Esophagus muscularis mucosa (tissue), 4 donors: ENCODE measurements around the gene MLLT11. TPM values are rescaled to one million over a fixed set of nuclear protein-coding genes. Genes with fewer than 3 reads are reported as not detected.

Source experiments
- DNase-seq: peaks from one replicate; pipeline ENCODE4 v3.0.0-alpha.2; 2017; ENCODE audit errors: extremely low spot score
- H3K27ac ChIP-seq, 4 donors: fragments of 200-600 bp; sonication (generic); replicated peaks in 1 of 4; 1 replicate in 3 of 4; 2 replicates in 1 of 4; pipeline ENCODE4 v1.5.1; 2016 to 2019; ENCODE audit warnings: mild to moderate bottlenecking in 1 of 4
- H3K27me3 ChIP-seq, 4 donors: fragments of 200-600 bp; sonication (generic); one replicate each; pipeline versions ENCODE4 v1.5.1 to v1.6.0; 2016 to 2019
- H3K36me3 ChIP-seq, 4 donors: fragments of 200-600 bp; sonication (generic); one replicate each; pipeline ENCODE4 v1.5.1; 2016 to 2019
- H3K4me1 ChIP-seq, 4 donors: fragments of 200-600 bp; sonication (generic); one replicate each; pipeline ENCODE4 v1.5.1; 2016 to 2019
- H3K4me3 ChIP-seq, 4 donors: fragments of 200-600 bp; sonication (generic); 1 replicate in 2 of 4; 2 replicates in 2 of 4; pipeline ENCODE4 v1.5.1; 2016 to 2019; ENCODE audit warnings: mild to moderate bottlenecking in 4 of 4, moderate library complexity in 1 of 4
- H3K9me3 ChIP-seq, 4 donors: fragments of 200-600 bp; sonication (generic); 1 replicate in 3 of 4; 2 replicates in 1 of 4; pipeline ENCODE4 v1.5.1; 2016 to 2019
- EP300 ChIP-seq: sonication (generic); formaldehyde crosslinking; IDR thresholded peaks from one replicate; pipeline ENCODE4 v1.6.1; 2017; ENCODE audit warnings: antibody characterized with exemption
- POLR2A ChIP-seq: fragments of 450-650 bp; IDR thresholded peaks from one replicate; pipeline ENCODE4 v1.6.1; 2017; ENCODE audit warnings: antibody characterized with exemption, moderate library complexity, mild to moderate bottlenecking, low read depth
- POLR2AphosphoS5 ChIP-seq, 2 donors: sonication (generic); formaldehyde crosslinking; IDR thresholded peaks; one replicate each; pipeline ENCODE4 v1.6.1; 2017; ENCODE audit warnings: antibody characterized with exemption in 2 of 2
- WGBS: methylation state at CpG from one replicate; pipeline ENCODE4 v1.1.5; 2018; 5-methylcytosine and 5-hydroxymethylcytosine counted together
- intact Hi-C: fragments of 100-400 bp; cut with DNase I; formaldehyde crosslinking; loops from one replicate; pipeline ENCODE4 v1.15.1; 2023
- total RNA-seq, 4 donors: library from RNA; depleted of rRNA; stranded (reverse); fragments of >200 nt; gene quantifications; one replicate each; pipeline versions ENCODE4 v1.1.0 to v1.2.1, GENCODE V29; 2016
- TF ChIP-seq, protein P1 (sequence below), 3 experiments: fragments of 200-600 bp in 2 of 3; fragments of 450-650 bp in 1 of 3; sonication (generic) in 2 of 3; IDR thresholded peaks; one replicate each; pipeline ENCODE4 v1.5.1; 2017 to 2019; ENCODE audit warnings: antibody characterized with exemption in 3 of 3, mild to moderate bottlenecking in 2 of 3, moderate library complexity in 1 of 3

The MLLT11 gene
- total RNA-seq, 4 donors from 2014 or later: 0.78 to 1.7 (median 1.2) TPM

DNA sequence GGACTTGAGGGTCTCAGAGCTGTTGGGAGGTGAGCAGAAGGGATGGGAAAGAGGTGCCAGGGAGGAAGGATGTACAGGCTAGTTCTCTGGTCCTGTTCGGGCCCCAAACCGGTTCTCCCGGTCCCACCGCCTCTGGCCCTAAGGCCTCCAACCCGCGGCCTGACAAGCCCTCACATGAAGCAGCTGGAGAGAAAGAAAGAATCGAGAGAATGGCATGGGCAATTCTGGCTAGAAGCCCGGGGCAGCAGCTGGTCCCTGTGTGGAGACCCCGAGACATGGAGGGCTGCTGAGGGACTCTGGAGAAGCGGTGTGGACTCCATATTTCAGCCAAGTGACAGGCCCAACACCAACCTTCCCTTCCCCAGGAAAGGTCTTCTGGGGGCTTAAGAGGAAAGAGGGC is 1.5 kb upstream of the MLLT11 start:
- TF ChIP-seq, protein P1, sequence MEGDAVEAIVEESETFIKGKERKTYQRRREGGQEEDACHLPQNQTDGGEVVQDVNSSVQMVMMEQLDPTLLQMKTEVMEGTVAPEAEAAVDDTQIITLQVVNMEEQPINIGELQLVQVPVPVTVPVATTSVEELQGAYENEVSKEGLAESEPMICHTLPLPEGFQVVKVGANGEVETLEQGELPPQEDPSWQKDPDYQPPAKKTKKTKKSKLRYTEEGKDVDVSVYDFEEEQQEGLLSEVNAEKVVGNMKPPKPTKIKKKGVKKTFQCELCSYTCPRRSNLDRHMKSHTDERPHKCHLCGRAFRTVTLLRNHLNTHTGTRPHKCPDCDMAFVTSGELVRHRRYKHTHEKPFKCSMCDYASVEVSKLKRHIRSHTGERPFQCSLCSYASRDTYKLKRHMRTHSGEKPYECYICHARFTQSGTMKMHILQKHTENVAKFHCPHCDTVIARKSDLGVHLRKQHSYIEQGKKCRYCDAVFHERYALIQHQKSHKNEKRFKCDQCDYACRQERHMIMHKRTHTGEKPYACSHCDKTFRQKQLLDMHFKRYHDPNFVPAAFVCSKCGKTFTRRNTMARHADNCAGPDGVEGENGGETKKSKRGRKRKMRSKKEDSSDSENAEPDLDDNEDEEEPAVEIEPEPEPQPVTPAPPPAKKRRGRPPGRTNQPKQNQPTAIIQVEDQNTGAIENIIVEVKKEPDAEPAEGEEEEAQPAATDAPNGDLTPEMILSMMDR (IDR thresholded peaks at IDR 0.05): no peak
- TF ChIP-seq EP300 (no peak), POLR2A (no peak), POLR2AphosphoS5 (IDR thresholded peaks at IDR 0.05) (no peak)
- no peaks in the 10 kb centered on the region for H3K27me3 ChIP-seq
- peak overlapping the region; percentile 77 to 97 (median 92) for H3K4me3 ChIP-seq
- WGBS: under 1% methylated on average over 10 of the region's 10 CpGs
- H3K9me3 ChIP-seq: no peaks in the 10 kb centered on the region
- peaks cover 23 to 30% (median 28%) of the 10 kb centered on the region in 4 donors for H3K36me3 ChIP-seq
- no peak for DNase-seq
- H3K4me1 ChIP-seq: peaks cover 35 to 53% (median 47%) of the 10 kb centered on the region in 4 donors
- intact Hi-C loops: loop anchor here (5.0 kb wide), 1 partner anchor 36 kb away; no protein-coding TSS in a partner anchor
- peak overlapping the region; percentile 88 to 96 (median 94) for H3K27ac ChIP-seq

- H3K4me1 ChIP-seq: peaks cover 35 to 53% (median 47%) of the 10 kb centered on the region in 4 donors
- H3K9me3 ChIP-seq: no peaks in the 10 kb centered on the region
- peak within 1 kb of the TSS; percentile 88 to 96 (median 94) for H3K27ac ChIP-seq
- H3K27me3 ChIP-seq: no peaks in the 10 kb centered on the region
- intact Hi-C loops: loop anchor here (5.0 kb wide), 1 partner anchor 37 kb away; no protein-coding TSS in a partner anchor
- 0% methylated on average over 13 of the region's 58 CpGs for WGBS
- peak within 1 kb of the TSS; percentile 77 to 97 (median 92) for H3K4me3 ChIP-seq
- peak; percentile 95 for DNase-seq
- TF ChIP-seq EP300 (no peak), POLR2A (peak; percentile 94), POLR2AphosphoS5 (IDR thresholded peaks at IDR 0.05) (peak; percentile 95 to 98)
- TF ChIP-seq, protein P1 (IDR thresholded peaks at IDR 0.05): peak in 2 of 3 experiments; percentile 63 to 71
- H3K36me3 ChIP-seq: peaks cover 16 to 23% (median 21%) of the 10 kb centered on the region in 4 donors
These were observed 839 bp upstream of the MLLT11 start, which contains the start of gene CDC42SE1 for GRCh38 chr1:151059109-151060006. Gene CDC42SE1, minus strand, starts transcription at chr1:151059622. Its CDS starts 3,892 bp downstream, at chr1:151055730.

GRCh38 chr1:151060657-151061421 is 642 bp downstream of the MLLT11 start:
- WGBS: 49% methylated on average over 4 of the region's 4 CpGs
- Histone ChIP-seq H3K4me1 (peaks cover 28 to 42% (median 40%) of the 10 kb centered on the region in 4 donors), H3K4me3 (peak overlapping the region; percentile 77 to 97 (median 92)), H3K36me3 (peaks cover 3 to 8% (median 7%) of the 10 kb centered on the region in 4 donors), H3K27ac (peak overlapping the region; percentile 88 to 96 (median 94)), H3K27me3 (no peaks in the 10 kb centered on the region), H3K9me3 (no peaks in the 10 kb centered on the region)
- intact Hi-C loops: no loop called here
- no peak for DNase-seq
- TF ChIP-seq EP300: no peak
- TF ChIP-seq POLR2AphosphoS5 (IDR thresholded peaks at IDR 0.05): no peak
- TF ChIP-seq POLR2A: no peak
- TF ChIP-seq, protein P1 (IDR thresholded peaks at IDR 0.05): no peak

DNA sequence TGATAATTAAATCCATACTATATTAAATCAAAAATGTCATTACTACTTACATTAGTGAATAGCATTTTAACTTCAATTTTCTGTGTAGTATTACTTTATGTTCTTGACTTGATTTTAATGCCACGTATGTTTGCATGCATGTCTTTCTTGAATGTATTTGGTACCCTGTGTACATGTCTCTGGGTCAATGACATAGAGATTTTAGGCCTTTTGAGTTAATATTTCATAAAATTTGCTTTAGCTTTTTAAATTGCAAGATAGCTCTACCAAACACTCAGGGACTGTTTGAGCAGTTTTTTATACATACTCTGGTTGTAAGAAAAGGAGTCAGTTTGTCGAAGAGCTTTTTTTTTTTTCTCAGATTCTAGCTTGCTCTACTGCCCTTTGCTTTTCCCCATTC is 1.5 kb downstream of the MLLT11 start:
- DNase-seq: no peak
- H3K4me3 ChIP-seq: no peak overlapping the region
- intact Hi-C loops: no loop called here
- H3K4me1 ChIP-seq: peaks cover 21 to 34% (median 32%) of the 10 kb centered on the region in 4 donors
- TF ChIP-seq POLR2AphosphoS5 (IDR thresholded peaks at IDR 0.05) (no peak), EP300 (no peak)
- peaks cover 0 to 6% (median 0%) of the 10 kb centered on the region in 4 donors for H3K36me3 ChIP-seq
- H3K27ac ChIP-seq: no peak overlapping the region
- WGBS: 73% methylated on average over 2 of the region's 2 CpGs
- H3K27me3 ChIP-seq: no peaks in the 10 kb centered on the region
- no peaks in the 10 kb centered on the region for H3K9me3 ChIP-seq
